GM12878 (cell line): ENCODE measurements around the gene AUNIP. TPM values are rescaled to one million over a fixed set of nuclear protein-coding genes. Genes with fewer than 3 reads are reported as not detected.

ENCODE experiments used
- ATAC-seq: fragments of 200-7000 bp; cut with Tn5 transposase; 3 replicates; pipeline ENCODE4 v1.9.1; 2020; ENCODE audit warnings: mild to moderate bottlenecking, moderate library complexity
- BruUV-seq: library from RNA; stranded (reverse); fragments of 400-500 nt; replicated peaks from 2 replicates; lab custom pipeline; 2021; lab: Mats Ljungman, UMichigan
- CTCF ChIA-PET: fragments of 300-600 bp; sonication (Branson Sonifier 250); formaldehyde crosslinking; extraction: SDS; loops from one replicate; lab custom pipeline; 2021; ENCODE audit warnings: inconsistent platforms; lab: Yijun Ruan, JAX
- POLR2A ChIA-PET: fragments of 350-600 bp; formaldehyde crosslinking; extraction: SDS; loops from one replicate; lab custom pipeline; 2021; ENCODE audit warnings: inconsistent platforms; lab: Charles Lee
- RAD21 ChIA-PET: fragments of 300-600 bp; sonication (Branson Sonifier 250); formaldehyde crosslinking; loops from one replicate; lab custom pipeline; 2023; ENCODE audit warnings: antibody characterized with exemption; ENCODE audit not compliant: unreplicated experiment; lab: Charles Lee
- SMC1A ChIA-PET: fragments of 300-600 bp; sonication (Branson Sonifier 250); formaldehyde crosslinking; loops from one replicate; lab custom pipeline; 2023; ENCODE audit not compliant: unreplicated experiment, uncharacterized antibody; lab: Charles Lee
- DNase-seq: peaks from one replicate; pipeline ENCODE4 v3.0.0-alpha.2; 2011; ENCODE audit warnings: low read depth, low spot score
- FAIRE-seq: peaks from 3 replicates; lab custom pipeline; 2011; peaks lifted over from hg19 to GRCh38; lab: Jason Lieb, UNC
- H2AFZ ChIP-seq: 2 replicates; pipeline ENCODE4 v1.6.0; 2011; ENCODE audit warnings: low read depth, low read length, control low read depth; ENCODE audit not compliant: control insufficient read depth
- H3K27ac ChIP-seq: 2 replicates; pipeline ENCODE4 v1.5.1; 2011; ENCODE audit warnings: control low read depth; ENCODE audit not compliant: control insufficient read depth, insufficient read depth
- H3K27me3 ChIP-seq, 2 experiments: replicated peaks in 1 of 2; 2 replicates each; pipeline versions ENCODE4 v1.6.0 to v1.6.1; 2011; ENCODE audit warnings: low read length in 1 of 2; ENCODE audit not compliant: control insufficient read depth in 2 of 2, insufficient read depth in 2 of 2
- H3K36me3 ChIP-seq, 2 experiments: 2 replicates each; pipeline ENCODE4 v1.5.1; 2011; ENCODE audit warnings: low read length in 1 of 2; ENCODE audit not compliant: control insufficient read depth in 2 of 2, insufficient read depth in 2 of 2
- H3K4me1 ChIP-seq: 2 replicates; pipeline ENCODE4 v1.6.1; 2011; ENCODE audit warnings: mild to moderate bottlenecking, low read length, moderate library complexity, mixed read lengths; ENCODE audit not compliant: control insufficient read depth, insufficient read depth
- H3K4me2 ChIP-seq: 2 replicates; pipeline ENCODE4 v1.6.0; 2011; ENCODE audit warnings: control low read depth; ENCODE audit not compliant: control insufficient read depth, insufficient read depth
- H3K4me3 ChIP-seq: fragments of 200-600 bp; sonication (generic); 2 replicates; pipeline ENCODE4 v1.5.1; 2016
- H3K79me2 ChIP-seq: 2 replicates; pipeline ENCODE4 v1.6.0; 2011; ENCODE audit warnings: low read length; ENCODE audit not compliant: control insufficient read depth, insufficient read depth
- H3K9ac ChIP-seq: 2 replicates; pipeline ENCODE4 v1.8.0; 2011; ENCODE audit warnings: low read length, control low read depth, mixed read lengths; ENCODE audit not compliant: control insufficient read depth, insufficient read depth
- H3K9me3 ChIP-seq: replicated peaks from 3 replicates; pipeline ENCODE4 v1.5.1; 2011; ENCODE audit warnings: mild to moderate bottlenecking, low read length; ENCODE audit not compliant: control insufficient read depth, insufficient read depth
- H4K20me1 ChIP-seq: 2 replicates; pipeline ENCODE4 v1.6.0; 2011; ENCODE audit not compliant: control insufficient read depth, insufficient read depth
- BACH1 ChIP-seq: fragments of 450-650 bp; IDR thresholded peaks from 2 replicates; pipeline ENCODE4 v1.6.1; 2017; ENCODE audit warnings: mild to moderate bottlenecking, borderline replicate concordance
- CBX3 ChIP-seq: fragments of 200-600 bp; sonication (generic); IDR thresholded peaks from 2 replicates; pipeline ENCODE4 v1.6.1; 2016; ENCODE audit warnings: low read depth, borderline replicate concordance
- CREB1 ChIP-seq: IDR thresholded peaks from 2 replicates; pipeline ENCODE4 v1.6.1; 2012; ENCODE audit warnings: low read depth, mild to moderate bottlenecking, inconsistent platforms
- DPF2 ChIP-seq: fragments of 450-650 bp; IDR thresholded peaks from 2 replicates; pipeline ENCODE4 v1.6.1; 2017; ENCODE audit warnings: mild to moderate bottlenecking
- E2F8 ChIP-seq: fragments of 450-650 bp; IDR thresholded peaks from 2 replicates; pipeline ENCODE4 v1.6.1; 2018; ENCODE audit warnings: mild to moderate bottlenecking, low read depth, moderate library complexity; ENCODE audit not compliant: partially characterized antibody
- GATAD2B ChIP-seq: fragments of 450-650 bp; conservative IDR thresholded peaks from 2 replicates; pipeline ENCODE4 v1.6.1; 2017; ENCODE audit warnings: low read depth, mild to moderate bottlenecking, moderate library complexity
- HDAC6 ChIP-seq: fragments of 200-600 bp; sonication (generic); IDR thresholded peaks from one replicate; pipeline ENCODE4 v1.8.0; 2017; ENCODE audit warnings: antibody characterized with exemption; ENCODE audit not compliant: unreplicated experiment
- IKZF1 ChIP-seq: fragments of 450-650 bp; conservative IDR thresholded peaks from 2 replicates; pipeline ENCODE4 v1.6.1; 2017; ENCODE audit warnings: antibody characterized with exemption, mild to moderate bottlenecking
- MTA2 ChIP-seq: fragments of 450-650 bp; IDR thresholded peaks from 2 replicates; pipeline ENCODE4 v1.6.1; 2016; ENCODE audit warnings: low read depth, mild to moderate bottlenecking, moderate library complexity
- MXI1 ChIP-seq: fragments of 150-350 bp; IDR thresholded peaks from 2 replicates; pipeline ENCODE4 v1.6.1; 2011; ENCODE audit warnings: low read depth, mild to moderate bottlenecking, inconsistent platforms, low read length, improper control_type of control experiment
- NBN ChIP-seq: fragments of 450-650 bp; IDR thresholded peaks from 2 replicates; pipeline ENCODE4 v1.6.1; 2016
- PAX5 ChIP-seq: IDR thresholded peaks from 2 replicates; pipeline ENCODE4 v1.6.1; 2011; ENCODE audit warnings: low read depth, low read length, borderline replicate concordance
- RUNX3 ChIP-seq: IDR thresholded peaks from 2 replicates; pipeline ENCODE4 v1.6.1; 2012; ENCODE audit warnings: low read length, inconsistent platforms
- SIN3A ChIP-seq: IDR thresholded peaks from 2 replicates; pipeline ENCODE4 v1.6.1; 2012; ENCODE audit warnings: low read depth, low read length, improper control_type of control experiment
- USF1 ChIP-seq: IDR thresholded peaks from 2 replicates; pipeline ENCODE4 v1.6.1; 2011; ENCODE audit warnings: borderline replicate concordance, low read depth, mild to moderate bottlenecking, moderate library complexity, mixed read lengths, low read length; ENCODE audit not compliant: insufficient read depth; ENCODE audit errors: extremely low read length
- WGBS: methylation state at CpG from one replicate; pipeline ENCODE4 v1.1.6; 2016; ENCODE audit warnings: low lambda C conversion rate; ENCODE audit not compliant: insufficient replicate concordance, insufficient coverage; ENCODE audit errors: missing lambda C conversion rate; 5-methylcytosine and 5-hydroxymethylcytosine counted together
- in situ Hi-C: fragments of 300-500 bp; cut with MboI; formaldehyde crosslinking; loops from 9 replicates; pipeline ENCODE4 v1.14.3; 2018; ENCODE audit warnings: mixed read lengths
- intact Hi-C: fragments of 100-400 bp; cut with micrococcal nuclease; formaldehyde crosslinking; loops from one replicate; pipeline ENCODE4 v1.14.2; 2022; ENCODE audit not compliant: unreplicated experiment
- polyA plus RNA-seq, 11 experiments: library from polyadenylated mRNA; depleted of rRNA in 4 of 11; unstranded in 6 of 11; stranded (reverse) in 5 of 11; fragments of >200 nt; fragmentation: Nextera tagmentation in 4 of 11; fragmentation: Illumina TruSeq in 1 of 11; extraction: Ambion mirVana in 4 of 11; extraction: Trizol in 1 of 11; gene quantifications; 1 replicate in 1 of 11; 2 replicates in 10 of 11; pipeline versions ENCODE4 v1.2.1 to v1.2.3, GENCODE V29; 2011 to 2016; ENCODE audit warnings: inconsistent platforms in 2 of 11, missing spikeins in 2 of 11, low read depth in 1 of 11
- total RNA-seq, 4 experiments: library from RNA; depleted of rRNA in 3 of 4; stranded (reverse); fragments of >200 nt in 3 of 4; fragmentation: Illumina TruSeq in 1 of 4; extraction: Trizol in 1 of 4; gene quantifications; 2 replicates each; pipeline versions ENCODE4 v1.2.1 to v1.2.3, GENCODE V29; 2013 to 2021
- TF ChIP-seq, protein P1 (sequence below): IDR thresholded peaks from 2 replicates; pipeline ENCODE4 v1.6.1; 2011; ENCODE audit warnings: mild to moderate bottlenecking, low read depth, low read length, moderate library complexity; ENCODE audit not compliant: insufficient replicate concordance

AUNIP gene
- total and polyA plus RNA-seq, 10 of the 15 experiments (the other 5 are each of a cell fraction or from before 2014, with no cell fraction given) = 3.9 to 20.0 (median 12.7) TPM

GRCh38 chr1:25821112-25821476 is 38.2 kb downstream of the AUNIP start (continued):
- TF ChIP-seq DPF2 = no peak

- BruUV-seq = no TSS peak
- SMC1A ChIA-PET = interaction anchor here (0.6 to 1.2 kb wide), 7 partner anchors 25 to 391 kb away, joined by 3 to 4 read pairs (median 3); partner anchors contain the start of gene PAQR7
- TF ChIP-seq IKZF1 (0 out of 2 replicates have a peak, but pooled peaks have one; percentile 18), USF1 (no peak), PAX5 (0 out of 2 replicates have a peak, but pooled peaks have one; percentile 15), HDAC6 (no peak), CBX3 (no peak), MXI1 (peak; percentile 53), NBN (peak; percentile 71; the same call in 1 of the 2 replicates), CREB1 (0 out of 2 replicates have a peak, but pooled peaks have one; percentile 1), BACH1 (peak; percentile 2; the same call in 1 of the 2 replicates), SIN3A (peak; percentile 23; the same call in 1 of the 2 replicates), GATAD2B (peak; percentile 51), E2F8 (no peak), MTA2 (no peak), RUNX3 (0 out of 2 replicates have a peak, but pooled peaks have one; percentile 20)
- TF ChIP-seq, protein P1, sequence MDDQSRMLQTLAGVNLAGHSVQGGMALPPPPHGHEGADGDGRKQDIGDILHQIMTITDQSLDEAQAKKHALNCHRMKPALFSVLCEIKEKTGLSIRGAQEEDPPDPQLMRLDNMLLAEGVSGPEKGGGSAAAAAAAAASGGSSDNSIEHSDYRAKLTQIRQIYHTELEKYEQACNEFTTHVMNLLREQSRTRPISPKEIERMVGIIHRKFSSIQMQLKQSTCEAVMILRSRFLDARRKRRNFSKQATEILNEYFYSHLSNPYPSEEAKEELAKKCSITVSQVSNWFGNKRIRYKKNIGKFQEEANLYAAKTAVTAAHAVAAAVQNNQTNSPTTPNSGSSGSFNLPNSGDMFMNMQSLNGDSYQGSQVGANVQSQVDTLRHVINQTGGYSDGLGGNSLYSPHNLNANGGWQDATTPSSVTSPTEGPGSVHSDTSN = no peak
Observed at GRCh38 chr1:25820247-25821111, 38.8 kb downstream of the AUNIP start.

More at GRCh38 chr1:25820247-25821111, 38.8 kb downstream of the AUNIP start:
- peak overlapping the region; percentile 70 for H2AFZ ChIP-seq
- peak overlapping the region; percentile 91 for H3K4me2 ChIP-seq
- POLR2A ChIA-PET = interaction anchor here (0.5 to 1.4 kb wide), 18 partner anchors 10 to 588 kb away, joined by 3 to 6 read pairs (median 4); partner anchors contain the start of genes PAFAH2 and SYF2
- H4K20me1 ChIP-seq = no peaks in the 10 kb centered on the region
- H3K79me2 ChIP-seq = peaks cover 26% of the 10 kb centered on the region
- WGBS = 2% methylated on average over 64 of the region's 67 CpGs
- H3K9ac ChIP-seq = peak overlapping the region; percentile 93
- peak; percentile 50 for DNase-seq
- peak overlapping the region; percentile 73 for H3K27ac ChIP-seq
- in situ Hi-C loops = loop anchor here (5.0 to 25.0 kb wide), 2 partner anchors 177 to 408 kb away; partner anchors contain the start of genes PAFAH2 and RHCE
- intact Hi-C loops = loop anchor here (5.0 to 10.0 kb wide), 2 partner anchors 37 to 184 kb away; partner anchors contain the start of gene AUNIP
- CTCF ChIA-PET = interaction anchor here (0.7 to 5.3 kb wide), 7 partner anchors 10 to 177 kb away, joined by 3 to 24 read pairs (median 5); partner anchors contain the start of genes PAFAH2 and PAQR7
- RAD21 ChIA-PET = interaction anchor here (0.7 to 2.9 kb wide), 12 partner anchors 10 to 179 kb away, joined by 3 to 13 read pairs (median 4); partner anchors contain the start of genes PAFAH2 and PAQR7
- peak overlapping the region; percentile 83 for H3K4me3 ChIP-seq
- H3K4me1 ChIP-seq = peaks cover 15% of the 10 kb centered on the region
- H3K9me3 ChIP-seq = no peaks in the 10 kb centered on the region
- peak; percentile 85 for ATAC-seq
- no peaks in the 10 kb centered on the region; a peak in 2 of 4 replicates for H3K36me3 ChIP-seq
- FAIRE-seq = peak; percentile 79
- no peaks in the 10 kb centered on the region for H3K27me3 ChIP-seq
